ENCODE data around the gene ZNF555.

ZNF555 gene

GRCh38 chr19:2799273-2800020, 41.8 kb upstream of the ZNF555 start:
- no peaks in the 10 kb centered on the region for H3K27me3 ChIP-seq (ENCODE audit: control insufficient read depth, insufficient read depth, low read length)
- H3K36me3 ChIP-seq (ENCODE audit: control insufficient read depth, insufficient read depth, low read length) = peaks cover 42% of the 10 kb centered on the region
- H3K9me3 ChIP-seq (ENCODE audit: control insufficient read depth, insufficient read depth, low read length) = no peaks in the 10 kb centered on the region
- DNase-seq (ENCODE audit: low read depth, low spot score) = no peak
- no peaks in the 10 kb centered on the region for H3K4me1 ChIP-seq (ENCODE audit: control insufficient read depth, insufficient read depth, low read length)
- H3K4me3 ChIP-seq (ENCODE audit: low read length) = no peak overlapping the region
- WGBS (ENCODE audit: insufficient coverage, insufficient read length) = no CpG with 5 or more reads among the region's 41 CpGs
- H3K27ac ChIP-seq (ENCODE audit: low read length) = no peak overlapping the region

DNA sequence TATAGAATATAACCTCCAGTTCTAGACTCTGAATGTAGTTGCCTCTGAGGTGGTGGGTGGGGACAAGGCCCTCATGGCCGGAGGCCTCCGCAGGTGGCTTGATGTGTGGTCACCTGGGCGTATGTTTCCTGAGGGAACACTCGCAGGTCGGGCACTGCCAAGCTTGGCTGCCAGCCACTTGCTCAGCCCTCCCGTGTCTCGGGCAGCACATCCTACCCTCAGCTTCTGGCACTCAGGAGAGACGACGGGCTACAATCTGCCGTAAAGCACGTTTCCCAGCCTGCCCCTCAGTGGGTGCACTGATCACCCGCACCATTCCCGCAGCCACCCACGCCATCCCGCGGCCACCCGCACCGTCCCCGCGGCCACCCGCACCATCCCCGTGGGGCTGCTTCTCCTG, 40.8 kb upstream of the ZNF555 start:
- WGBS (ENCODE audit: insufficient coverage, insufficient read length) = no CpG with 5 or more reads among the region's 22 CpGs
- Histone ChIP-seq H3K9me3 (ENCODE audit: control insufficient read depth, insufficient read depth, low read length) (no peaks in the 10 kb centered on the region), H3K27ac (ENCODE audit: low read length) (no peak overlapping the region), H3K36me3 (ENCODE audit: control insufficient read depth, insufficient read depth, low read length) (peaks cover 42% of the 10 kb centered on the region), H3K4me3 (ENCODE audit: low read length) (no peak overlapping the region), H3K4me1 (ENCODE audit: control insufficient read depth, insufficient read depth, low read length) (no peaks in the 10 kb centered on the region), H3K27me3 (ENCODE audit: control insufficient read depth, insufficient read depth, low read length) (no peaks in the 10 kb centered on the region)
- DNase-seq (ENCODE audit: low read depth, low spot score) = no peak

GRCh38 chr19:2802826-2803225, 38.4 kb upstream of the ZNF555 start:
- WGBS (ENCODE audit: insufficient coverage, insufficient read length) = no CpG with 5 or more reads among the region's 17 CpGs
- Histone ChIP-seq H3K27me3 (ENCODE audit: control insufficient read depth, insufficient read depth, low read length) (no peaks in the 10 kb centered on the region), H3K9me3 (ENCODE audit: control insufficient read depth, insufficient read depth, low read length) (no peaks in the 10 kb centered on the region), H3K4me1 (ENCODE audit: control insufficient read depth, insufficient read depth, low read length) (no peaks in the 10 kb centered on the region), H3K4me3 (ENCODE audit: low read length) (no peak overlapping the region), H3K27ac (ENCODE audit: low read length) (no peak overlapping the region), H3K36me3 (ENCODE audit: control insufficient read depth, insufficient read depth, low read length) (peaks cover 50% of the 10 kb centered on the region)
- DNase-seq (ENCODE audit: low read depth, low spot score) = no peak

DNA sequence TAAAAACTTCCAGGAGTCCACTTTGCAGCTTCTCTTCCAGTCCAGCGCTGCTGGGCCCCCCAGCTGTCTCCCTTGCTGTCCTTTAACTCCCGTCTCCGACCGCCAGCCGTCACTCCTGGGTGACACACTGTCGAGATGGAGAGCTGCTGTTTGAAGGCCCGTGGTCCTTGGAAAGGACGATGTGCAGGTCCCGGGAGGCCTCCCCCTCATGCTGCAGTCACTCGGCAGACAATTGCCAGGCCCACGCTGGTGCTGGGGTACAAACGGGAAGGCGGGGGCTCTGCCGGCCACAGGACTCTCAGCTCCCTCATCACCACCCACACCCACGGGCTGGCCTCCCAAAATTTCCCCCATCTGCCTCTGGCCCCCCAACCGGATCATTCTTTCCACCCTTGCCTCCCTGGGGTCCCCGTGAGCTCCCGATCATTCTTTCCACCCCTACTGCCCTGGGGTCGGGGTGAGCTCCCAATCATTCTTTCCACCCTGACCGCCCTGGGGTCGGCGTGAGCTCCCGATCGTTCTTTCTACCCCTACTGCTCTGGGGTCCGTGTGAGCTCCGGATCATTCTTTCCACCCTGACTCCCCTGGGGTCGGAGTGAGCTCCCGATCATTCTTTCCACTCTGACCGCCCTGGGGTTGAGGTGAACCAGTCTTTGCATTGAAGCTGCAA, 37.7 kb upstream of the ZNF555 start:
- no peak overlapping the region for H3K4me3 ChIP-seq (ENCODE audit: low read length)
- H3K4me1 ChIP-seq (ENCODE audit: control insufficient read depth, insufficient read depth, low read length) = no peaks in the 10 kb centered on the region
- no peak overlapping the region for H3K27ac ChIP-seq (ENCODE audit: low read length)
- DNase-seq (ENCODE audit: low read depth, low spot score) = no peak
- no peaks in the 10 kb centered on the region for H3K9me3 ChIP-seq (ENCODE audit: control insufficient read depth, insufficient read depth, low read length)
- peaks cover 56% of the 10 kb centered on the region for H3K36me3 ChIP-seq (ENCODE audit: control insufficient read depth, insufficient read depth, low read length)
- H3K27me3 ChIP-seq (ENCODE audit: control insufficient read depth, insufficient read depth, low read length) = no peaks in the 10 kb centered on the region
- WGBS (ENCODE audit: insufficient coverage, insufficient read length) = no CpG with 5 or more reads among the region's 29 CpGs

DNA sequence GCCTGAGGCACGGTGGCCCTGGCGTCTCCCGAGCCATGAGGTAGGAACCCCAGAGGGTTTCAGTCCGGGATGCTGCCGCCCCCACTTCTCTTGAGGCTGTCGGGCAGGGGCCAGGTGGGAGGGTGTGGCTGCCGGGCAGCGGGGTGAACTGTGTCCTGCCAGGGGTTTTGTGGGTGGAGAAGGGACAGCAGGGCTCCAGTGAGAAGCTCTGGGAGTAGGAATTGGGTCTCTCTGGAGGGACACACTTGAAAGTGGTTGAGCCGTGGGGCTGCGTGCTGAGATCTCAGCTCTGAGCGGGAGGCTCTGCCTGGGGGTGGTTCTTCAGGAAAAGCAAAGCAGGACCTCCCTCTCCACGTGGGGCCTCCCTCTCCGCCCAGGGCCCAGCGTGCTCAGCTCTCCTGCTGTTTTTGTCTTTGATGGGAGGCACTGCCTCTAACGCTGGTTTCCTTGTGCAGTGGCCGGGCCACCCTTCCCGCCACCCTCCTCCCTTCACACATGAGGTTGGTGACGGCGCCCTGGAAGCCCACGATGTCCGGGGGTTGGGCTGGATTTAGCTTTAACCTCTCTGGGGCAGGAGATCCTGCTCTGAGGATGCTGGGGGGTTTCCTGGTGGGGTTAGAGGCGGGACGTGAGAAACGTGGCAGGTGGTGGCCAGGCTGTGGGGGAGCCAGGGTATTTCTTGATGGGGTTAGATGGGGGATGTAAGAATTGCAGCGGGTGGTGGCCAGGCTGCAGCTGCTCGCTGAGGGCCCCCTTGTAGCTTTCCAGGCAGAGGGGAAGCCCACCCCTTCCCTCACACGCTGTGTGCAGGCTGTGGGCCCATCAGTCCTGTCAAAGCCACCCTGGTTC, 36.9 kb upstream of the ZNF555 start:
- Histone ChIP-seq H3K27ac (ENCODE audit: low read length) (no peak overlapping the region), H3K36me3 (ENCODE audit: control insufficient read depth, insufficient read depth, low read length) (peaks cover 57% of the 10 kb centered on the region), H3K27me3 (ENCODE audit: control insufficient read depth, insufficient read depth, low read length) (no peaks in the 10 kb centered on the region), H3K9me3 (ENCODE audit: control insufficient read depth, insufficient read depth, low read length) (no peaks in the 10 kb centered on the region), H3K4me3 (ENCODE audit: low read length) (no peak overlapping the region), H3K4me1 (ENCODE audit: control insufficient read depth, insufficient read depth, low read length) (no peaks in the 10 kb centered on the region)
- WGBS (ENCODE audit: insufficient coverage, insufficient read length) = no CpG with 5 or more reads among the region's 27 CpGs
- DNase-seq (ENCODE audit: low read depth, low spot score) = no peak

DNA sequence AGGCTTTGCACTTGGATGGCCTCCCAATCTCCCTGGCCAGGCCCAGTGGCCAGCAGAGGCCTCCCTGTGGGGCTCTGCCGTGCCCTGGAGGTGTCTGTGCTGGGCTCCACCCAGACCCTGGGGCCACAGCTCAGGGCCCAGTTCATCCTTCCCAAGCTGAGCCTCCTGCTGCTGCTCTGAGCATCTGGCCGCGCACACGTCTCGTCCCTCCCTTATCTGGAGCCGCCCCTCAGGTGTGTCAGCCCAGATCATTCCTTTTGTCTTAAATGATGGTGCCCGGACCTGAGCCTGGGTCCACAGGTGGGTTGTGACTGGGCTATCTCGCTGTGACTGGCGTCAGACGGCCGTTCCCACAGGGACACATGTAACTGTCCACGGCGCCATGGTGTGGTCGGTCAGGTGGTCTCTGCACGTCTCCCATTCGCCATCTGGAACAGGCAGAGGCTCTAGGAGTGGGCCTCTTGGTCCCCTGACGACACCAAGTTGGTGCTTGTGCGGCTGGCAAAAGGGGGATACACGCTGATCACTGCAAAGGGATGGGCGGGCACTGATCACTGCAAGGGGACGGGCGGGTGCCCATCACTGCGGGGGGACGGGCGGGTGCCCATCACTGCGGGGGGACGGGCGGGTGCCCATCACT, 35.9 kb upstream of the ZNF555 start:
- DNase-seq (ENCODE audit: low read depth, low spot score) = no peak
- H3K36me3 ChIP-seq (ENCODE audit: control insufficient read depth, insufficient read depth, low read length) = peaks cover 61% of the 10 kb centered on the region

GRCh38 chr19:2805991-2806649, 35.2 kb upstream of the ZNF555 start:
- Histone ChIP-seq H3K4me1 (ENCODE audit: control insufficient read depth, insufficient read depth, low read length) (no peaks in the 10 kb centered on the region), H3K9me3 (ENCODE audit: control insufficient read depth, insufficient read depth, low read length) (no peaks in the 10 kb centered on the region), H3K27me3 (ENCODE audit: control insufficient read depth, insufficient read depth, low read length) (no peaks in the 10 kb centered on the region), H3K27ac (ENCODE audit: low read length) (no peak overlapping the region), H3K36me3 (ENCODE audit: control insufficient read depth, insufficient read depth, low read length) (peaks cover 58% of the 10 kb centered on the region), H3K4me3 (ENCODE audit: low read length) (no peak overlapping the region)
- DNase-seq (ENCODE audit: low read depth, low spot score) = no peak
- WGBS (ENCODE audit: insufficient coverage, insufficient read length) = no CpG with 5 or more reads among the region's 23 CpGs

More for the DNA sequence above, 35.9 kb upstream of the ZNF555 start:
- Histone ChIP-seq H3K27me3 (ENCODE audit: control insufficient read depth, insufficient read depth, low read length) (no peaks in the 10 kb centered on the region), H3K27ac (ENCODE audit: low read length) (no peak overlapping the region), H3K9me3 (ENCODE audit: control insufficient read depth, insufficient read depth, low read length) (no peaks in the 10 kb centered on the region), H3K4me3 (ENCODE audit: low read length) (no peak overlapping the region), H3K4me1 (ENCODE audit: control insufficient read depth, insufficient read depth, low read length) (no peaks in the 10 kb centered on the region)
- WGBS (ENCODE audit: insufficient coverage, insufficient read length) = no CpG with 5 or more reads among the region's 28 CpGs

DNA sequence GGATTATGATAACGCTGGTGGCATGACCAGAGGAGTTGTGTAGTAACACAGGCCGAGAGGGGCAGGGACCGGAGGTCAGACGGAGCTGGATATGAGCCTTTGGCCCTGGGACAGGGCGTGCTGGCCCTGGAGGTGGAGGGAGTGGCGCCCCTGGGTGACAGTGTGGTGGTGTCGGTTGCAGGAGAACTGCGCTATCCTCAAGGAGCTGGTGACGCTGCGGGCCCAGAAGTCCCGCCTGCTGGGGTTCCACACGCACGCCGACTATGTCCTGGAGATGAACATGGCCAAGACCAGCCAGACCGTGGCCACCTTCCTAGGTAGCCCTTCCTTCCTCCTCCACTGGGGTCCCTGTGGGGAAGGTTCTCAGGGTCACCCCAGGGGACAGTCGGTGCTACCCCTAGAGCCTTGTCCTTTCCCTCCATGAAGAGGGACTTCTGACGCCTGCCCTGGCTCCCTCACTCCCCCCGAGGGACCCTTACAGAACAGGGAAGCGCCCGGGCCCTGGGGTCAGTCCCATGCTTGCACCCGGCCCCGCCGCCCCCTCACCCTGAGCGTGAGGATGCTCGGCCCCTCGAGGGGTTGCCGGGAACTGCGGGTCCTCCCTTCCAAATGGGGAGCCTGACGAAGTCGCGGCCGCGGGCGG, 34.4 kb upstream of the ZNF555 start:
- H3K4me3 ChIP-seq (ENCODE audit: low read length) = no peak overlapping the region
- WGBS (ENCODE audit: insufficient coverage, insufficient read length) = no CpG with 5 or more reads among the region's 34 CpGs
- no peaks in the 10 kb centered on the region for H3K4me1 ChIP-seq (ENCODE audit: control insufficient read depth, insufficient read depth, low read length)
- H3K36me3 ChIP-seq (ENCODE audit: control insufficient read depth, insufficient read depth, low read length) = peaks cover 64% of the 10 kb centered on the region
- no peak for DNase-seq (ENCODE audit: low read depth, low spot score)
- H3K27me3 ChIP-seq (ENCODE audit: control insufficient read depth, insufficient read depth, low read length) = no peaks in the 10 kb centered on the region
- no peaks in the 10 kb centered on the region for H3K9me3 ChIP-seq (ENCODE audit: control insufficient read depth, insufficient read depth, low read length)
- no peak overlapping the region for H3K27ac ChIP-seq (ENCODE audit: low read length)

DNA sequence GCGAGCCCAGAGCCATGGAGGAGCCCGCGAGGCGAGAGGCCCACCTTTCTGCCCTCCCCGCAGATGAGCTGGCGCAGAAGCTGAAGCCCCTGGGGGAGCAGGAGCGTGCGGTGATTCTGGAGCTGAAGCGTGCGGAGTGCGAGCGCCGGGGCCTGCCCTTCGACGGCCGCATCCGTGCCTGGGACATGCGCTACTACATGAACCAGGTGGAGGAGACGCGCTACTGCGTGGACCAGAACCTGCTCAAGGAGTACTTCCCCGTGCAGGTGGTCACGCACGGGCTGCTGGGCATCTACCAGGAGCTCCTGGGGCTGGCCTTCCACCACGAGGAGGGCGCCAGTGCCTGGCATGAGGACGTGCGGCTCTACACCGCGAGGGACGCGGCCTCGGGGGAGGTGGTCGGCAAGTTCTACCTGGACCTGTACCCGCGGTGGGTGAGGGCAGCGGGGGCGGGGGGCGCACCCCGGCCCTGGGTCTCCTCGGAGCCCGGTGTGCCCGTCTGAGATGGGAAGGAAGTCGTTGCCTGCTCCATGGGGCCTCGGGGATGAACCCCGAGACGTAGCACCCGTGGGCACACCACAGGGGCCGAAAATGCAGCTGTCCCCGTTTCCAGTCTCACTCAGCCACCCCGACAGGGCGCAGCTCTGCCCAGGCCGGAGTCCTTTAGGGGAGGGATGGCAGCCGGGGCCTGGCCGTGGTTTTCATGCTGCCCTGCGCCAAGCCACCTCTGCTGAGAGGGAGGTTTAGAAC, 33.7 kb upstream of the ZNF555 start:
- no CpG with 5 or more reads among the region's 56 CpGs for WGBS (ENCODE audit: insufficient coverage, insufficient read length)
- DNase-seq (ENCODE audit: low read depth, low spot score) = no peak
- Histone ChIP-seq H3K27ac (ENCODE audit: low read length) (no peak overlapping the region), H3K4me3 (ENCODE audit: low read length) (no peak overlapping the region), H3K4me1 (ENCODE audit: control insufficient read depth, insufficient read depth, low read length) (no peaks in the 10 kb centered on the region), H3K36me3 (ENCODE audit: control insufficient read depth, insufficient read depth, low read length) (peaks cover 69% of the 10 kb centered on the region), H3K9me3 (ENCODE audit: control insufficient read depth, insufficient read depth, low read length) (no peaks in the 10 kb centered on the region), H3K27me3 (ENCODE audit: control insufficient read depth, insufficient read depth, low read length) (no peaks in the 10 kb centered on the region)

Data from iPS DF 6.9 (cell line).